Thoracic aorta (tissue), 2 donors: ENCODE data around the gene RFTN1. TPM values are rescaled to one million over a fixed set of nuclear protein-coding genes. Genes with fewer than 3 reads are reported as not detected.

Source experiments
- ATAC-seq: fragments of 150-250 bp; one replicate; pipeline ENCODE4 v1.8.0; 2017; ENCODE audit warnings: low read depth; ENCODE audit not compliant: insufficient number of reproducible peaks, low FRiP score
- DNase-seq: peaks from one replicate; pipeline ENCODE4 v3.0.0-alpha.2; 2020; ENCODE audit warnings: low spot score
- H3K27ac ChIP-seq, 2 donors: fragments of 200-600 bp; sonication (generic); 1 replicate in 1 of 2; 2 replicates in 1 of 2; pipeline ENCODE4 v1.5.1; 2016; ENCODE audit warnings: mild to moderate bottlenecking in 2 of 2, moderate library complexity in 2 of 2
- H3K27me3 ChIP-seq: fragments of 200-600 bp; sonication (generic); replicated peaks from 2 replicates; pipeline ENCODE4 v1.6.0; 2016; ENCODE audit warnings: mild to moderate bottlenecking; ENCODE audit not compliant: insufficient read depth
- H3K36me3 ChIP-seq: fragments of 200-600 bp; sonication (generic); one replicate; pipeline ENCODE4 v1.5.1; 2016
- H3K4me1 ChIP-seq, 2 donors: fragments of 200-600 bp; sonication (generic); 1 replicate in 1 of 2; 2 replicates in 1 of 2; pipeline versions ENCODE4 v1.5.1 to v1.6.0; 2016; ENCODE audit warnings: low read depth in 2 of 2, mild to moderate bottlenecking in 1 of 2; ENCODE audit not compliant: control insufficient read depth in 1 of 2
- H3K4me3 ChIP-seq: fragments of 200-600 bp; sonication (generic); 2 replicates; pipeline ENCODE4 v1.5.1; 2016; ENCODE audit warnings: mild to moderate bottlenecking
- H3K9me3 ChIP-seq: fragments of 200-600 bp; sonication (generic); 2 replicates; pipeline ENCODE4 v1.5.1; 2016
- total RNA-seq, 2 donors: library from RNA; depleted of rRNA; stranded (reverse); fragments of >200 nt; gene quantifications; one replicate each; pipeline versions ENCODE4 v1.1.0 to v1.2.3, GENCODE V29; 2016
- TF ChIP-seq, protein P1 (sequence below): fragments of 200-600 bp; sonication (generic); IDR thresholded peaks from one replicate; pipeline ENCODE4 v1.5.1; 2019; ENCODE audit warnings: antibody characterized with exemption

RFTN1 gene
- total RNA-seq, 2 donors from 2014 or later = 69.7 to 108 TPM

DNA sequence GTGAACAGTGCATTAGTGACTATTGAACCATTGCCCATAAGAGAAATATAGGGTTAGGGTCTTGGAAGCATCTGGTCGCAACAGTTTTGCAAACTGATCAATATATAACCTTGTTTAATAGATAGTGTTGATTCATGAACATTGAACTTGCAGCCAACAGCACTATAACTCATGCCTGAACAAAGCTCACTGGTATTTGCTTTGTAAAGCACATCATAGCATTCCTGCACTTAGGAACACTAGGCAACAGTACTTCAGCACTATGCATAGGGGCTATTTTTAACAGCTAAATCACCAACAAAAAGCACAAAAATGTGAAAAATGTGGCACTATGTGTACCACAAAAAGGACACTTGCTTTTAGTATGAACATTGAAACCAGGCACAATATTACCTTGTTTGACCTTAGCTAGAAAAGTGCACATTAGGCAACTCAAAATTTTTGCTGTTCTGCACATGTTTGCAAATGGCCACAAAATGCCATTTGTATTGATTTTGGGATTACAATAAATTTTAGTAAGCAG is 180.5 kb downstream of the RFTN1 start:
- TF ChIP-seq, protein P1, sequence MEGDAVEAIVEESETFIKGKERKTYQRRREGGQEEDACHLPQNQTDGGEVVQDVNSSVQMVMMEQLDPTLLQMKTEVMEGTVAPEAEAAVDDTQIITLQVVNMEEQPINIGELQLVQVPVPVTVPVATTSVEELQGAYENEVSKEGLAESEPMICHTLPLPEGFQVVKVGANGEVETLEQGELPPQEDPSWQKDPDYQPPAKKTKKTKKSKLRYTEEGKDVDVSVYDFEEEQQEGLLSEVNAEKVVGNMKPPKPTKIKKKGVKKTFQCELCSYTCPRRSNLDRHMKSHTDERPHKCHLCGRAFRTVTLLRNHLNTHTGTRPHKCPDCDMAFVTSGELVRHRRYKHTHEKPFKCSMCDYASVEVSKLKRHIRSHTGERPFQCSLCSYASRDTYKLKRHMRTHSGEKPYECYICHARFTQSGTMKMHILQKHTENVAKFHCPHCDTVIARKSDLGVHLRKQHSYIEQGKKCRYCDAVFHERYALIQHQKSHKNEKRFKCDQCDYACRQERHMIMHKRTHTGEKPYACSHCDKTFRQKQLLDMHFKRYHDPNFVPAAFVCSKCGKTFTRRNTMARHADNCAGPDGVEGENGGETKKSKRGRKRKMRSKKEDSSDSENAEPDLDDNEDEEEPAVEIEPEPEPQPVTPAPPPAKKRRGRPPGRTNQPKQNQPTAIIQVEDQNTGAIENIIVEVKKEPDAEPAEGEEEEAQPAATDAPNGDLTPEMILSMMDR = no peak
- Histone ChIP-seq H3K4me3 (no peak overlapping the region), H3K9me3 (no peaks in the 10 kb centered on the region), H3K36me3 (no peaks in the 10 kb centered on the region), H3K27ac (peak overlapping the region; percentile 11 to 29), H3K27me3 (no peaks in the 10 kb centered on the region), H3K4me1 (peaks cover 8 to 29% of the 10 kb centered on the region in 2 donors)
- ATAC-seq (no peak), DNase-seq (no peak)

DNA sequence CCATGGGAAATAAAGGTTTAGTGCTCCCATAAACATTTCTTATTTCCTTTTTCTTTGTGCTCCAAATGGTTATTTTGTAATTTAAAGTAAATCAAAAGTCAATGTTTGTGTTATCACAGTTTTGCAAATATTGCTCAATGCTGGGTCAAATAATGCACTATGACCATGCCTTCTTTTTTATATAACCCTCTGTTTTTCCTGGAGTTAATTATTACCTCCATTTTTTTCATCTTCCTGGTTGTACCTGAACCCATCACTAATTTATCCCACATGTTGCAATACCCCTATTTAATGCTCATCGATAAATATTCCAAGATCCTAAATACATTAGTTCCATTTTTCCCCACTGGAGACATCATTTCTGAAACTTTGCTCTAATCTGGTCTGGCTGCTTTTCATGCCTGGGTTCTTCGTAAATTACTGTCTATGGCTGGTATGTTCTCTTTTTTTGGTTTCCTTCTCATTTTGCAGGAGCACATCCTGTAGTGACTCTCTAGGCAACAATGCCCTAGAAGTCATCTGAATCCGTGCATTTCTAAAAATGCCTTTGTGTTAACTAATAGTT is 182.1 kb downstream of the RFTN1 start:
- DNase-seq (no peak), ATAC-seq (no peak)
- no peaks in the 10 kb centered on the region for H3K9me3 ChIP-seq
- no peak overlapping the region for H3K27ac ChIP-seq
- TF ChIP-seq, protein P1 = no peak
- H3K27me3 ChIP-seq = no peaks in the 10 kb centered on the region
- H3K4me1 ChIP-seq = peaks cover 5 to 32% of the 10 kb centered on the region in 2 donors
- H3K4me3 ChIP-seq = no peak overlapping the region
- H3K36me3 ChIP-seq = no peaks in the 10 kb centered on the region

DNA sequence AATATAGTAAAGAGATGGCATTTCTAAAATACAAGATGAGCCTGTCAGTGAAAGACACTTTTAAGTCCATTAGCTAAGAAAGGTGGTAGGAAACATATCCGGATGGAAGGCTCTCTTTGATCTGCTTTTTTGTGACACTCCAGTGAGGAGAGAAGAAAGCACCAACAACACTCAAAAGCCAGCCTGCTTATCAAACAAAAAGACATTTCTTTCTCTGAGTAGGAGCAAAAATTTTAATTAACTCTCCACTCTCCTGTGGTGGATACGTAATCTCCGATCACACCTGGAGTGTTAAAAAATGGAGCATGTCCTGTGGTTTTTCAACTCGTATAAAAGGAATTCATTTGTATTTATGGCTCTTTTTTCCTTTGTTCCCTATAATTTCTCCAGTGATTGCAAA is 183.1 kb downstream of the RFTN1 start:
- no peak overlapping the region for H3K27ac ChIP-seq
- no peak for ATAC-seq

DNA sequence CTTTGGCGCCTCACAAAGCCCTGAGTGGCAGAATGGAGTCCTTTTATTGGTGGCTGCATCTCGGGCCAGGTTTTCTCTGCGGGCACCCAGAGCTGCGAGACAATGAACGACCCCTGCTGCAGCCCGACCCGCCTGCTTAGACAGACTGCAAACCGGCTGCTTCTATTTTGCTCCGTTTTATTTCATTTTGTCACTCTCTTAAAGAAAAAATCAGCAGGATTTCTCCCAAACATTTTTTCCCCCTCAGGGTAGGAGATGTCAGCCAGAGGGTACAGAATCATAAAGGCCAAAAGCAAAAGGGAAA is 183.7 kb downstream of the RFTN1 start:
- H3K4me1 ChIP-seq = peaks cover 5 to 22% of the 10 kb centered on the region in 2 donors
- no peaks in the 10 kb centered on the region for H3K9me3 ChIP-seq
- DNase-seq (no peak), ATAC-seq (no peak)
- peaks cover 4% of the 10 kb centered on the region for H3K36me3 ChIP-seq
- no peak overlapping the region for H3K4me3 ChIP-seq
- no peaks in the 10 kb centered on the region for H3K27me3 ChIP-seq
- no peak overlapping the region for H3K27ac ChIP-seq
- TF ChIP-seq, protein P1 = no peak

More for the DNA sequence above, 183.1 kb downstream of the RFTN1 start:
- H3K4me1 ChIP-seq = peaks cover 5 to 27% of the 10 kb centered on the region in 2 donors
- no peak overlapping the region for H3K4me3 ChIP-seq
- peaks cover 2% of the 10 kb centered on the region for H3K36me3 ChIP-seq
- TF ChIP-seq, protein P1 = no peak
- no peaks in the 10 kb centered on the region for H3K27me3 ChIP-seq
- no peaks in the 10 kb centered on the region for H3K9me3 ChIP-seq
- no peak for DNase-seq

DNA sequence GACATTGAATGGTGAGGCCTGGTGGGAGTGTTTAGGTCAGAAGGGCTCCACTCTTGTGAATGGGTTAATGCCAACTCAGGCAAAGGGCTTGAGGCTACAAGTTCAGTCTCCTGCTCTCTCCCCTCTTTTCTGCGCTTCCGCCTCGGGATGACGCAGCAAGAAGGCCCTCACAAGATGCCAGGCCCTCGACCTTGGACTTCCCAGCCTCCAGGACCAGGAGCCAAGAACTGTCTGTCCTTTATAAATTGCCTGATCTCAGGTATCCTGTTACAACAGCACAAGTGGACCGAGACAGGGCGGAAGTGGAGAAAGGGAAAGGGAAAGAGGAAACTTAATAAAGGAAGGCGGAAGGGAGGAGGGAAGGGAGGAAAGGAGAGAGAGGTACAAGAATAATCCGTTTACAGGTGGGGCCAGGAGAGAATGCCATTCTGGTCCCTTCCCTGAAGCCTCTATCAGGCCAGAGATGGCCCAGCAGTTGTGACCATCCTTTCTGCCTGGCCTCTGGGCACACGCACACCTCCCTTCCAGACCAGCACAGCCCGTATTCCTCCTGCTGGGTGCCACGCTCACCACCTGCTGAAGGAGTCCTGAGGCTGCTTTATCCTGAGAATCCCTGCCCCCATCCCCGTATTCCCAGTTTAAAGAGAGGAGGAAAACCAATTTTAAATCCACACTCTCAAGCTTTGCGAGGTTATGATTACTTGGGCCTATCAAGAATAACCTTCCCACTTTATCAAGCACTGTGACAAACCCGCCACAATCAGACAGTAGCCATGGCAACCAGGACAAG is 184.3 kb downstream of the RFTN1 start:
- TF ChIP-seq, protein P1 = no peak
- Histone ChIP-seq H3K36me3 (peaks cover 4% of the 10 kb centered on the region), H3K4me1 (peaks cover 5 to 22% of the 10 kb centered on the region in 2 donors), H3K27ac (peak overlapping the region in 1 of 2 donors; percentile 5), H3K27me3 (no peaks in the 10 kb centered on the region), H3K9me3 (no peaks in the 10 kb centered on the region), H3K4me3 (no peak overlapping the region)
- no peak for ATAC-seq
- no peak for DNase-seq
